ENCODE data around the gene SCGN. TPM values are rescaled to one million over a fixed set of nuclear protein-coding genes. Genes with fewer than 3 reads are reported as not detected.

SCGN gene
- total RNA-seq, 1 donor from 2014 or later = 1.2 TPM

DNA sequence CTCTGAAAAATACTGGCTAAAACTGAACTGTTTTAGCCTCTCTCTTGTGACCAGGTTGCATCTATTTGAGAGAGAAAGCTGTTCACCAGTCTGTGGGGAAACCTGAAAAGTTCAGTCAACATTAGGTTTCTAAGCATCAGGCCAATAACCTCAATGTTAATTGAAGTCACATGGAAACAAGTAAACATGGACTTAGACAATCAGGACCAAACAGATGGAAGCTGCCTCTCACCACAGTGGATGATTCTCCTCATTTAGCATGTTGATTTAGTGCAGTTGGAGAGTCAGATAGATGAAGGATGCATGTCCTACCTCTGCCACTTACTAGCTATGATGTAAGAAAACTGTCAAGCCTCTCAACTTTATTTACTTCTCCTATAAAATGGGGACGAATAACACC is 18.2 kb downstream of the SCGN start:
- H3K27ac Mint-ChIP-seq (ENCODE audit: unreplicated experiment) = no peak overlapping the region
- no peaks in the 10 kb centered on the region for H3K36me3 Mint-ChIP-seq (ENCODE audit: unreplicated experiment)
- H3K9me3 Mint-ChIP-seq (ENCODE audit: unreplicated experiment) = no peaks in the 10 kb centered on the region

DNA sequence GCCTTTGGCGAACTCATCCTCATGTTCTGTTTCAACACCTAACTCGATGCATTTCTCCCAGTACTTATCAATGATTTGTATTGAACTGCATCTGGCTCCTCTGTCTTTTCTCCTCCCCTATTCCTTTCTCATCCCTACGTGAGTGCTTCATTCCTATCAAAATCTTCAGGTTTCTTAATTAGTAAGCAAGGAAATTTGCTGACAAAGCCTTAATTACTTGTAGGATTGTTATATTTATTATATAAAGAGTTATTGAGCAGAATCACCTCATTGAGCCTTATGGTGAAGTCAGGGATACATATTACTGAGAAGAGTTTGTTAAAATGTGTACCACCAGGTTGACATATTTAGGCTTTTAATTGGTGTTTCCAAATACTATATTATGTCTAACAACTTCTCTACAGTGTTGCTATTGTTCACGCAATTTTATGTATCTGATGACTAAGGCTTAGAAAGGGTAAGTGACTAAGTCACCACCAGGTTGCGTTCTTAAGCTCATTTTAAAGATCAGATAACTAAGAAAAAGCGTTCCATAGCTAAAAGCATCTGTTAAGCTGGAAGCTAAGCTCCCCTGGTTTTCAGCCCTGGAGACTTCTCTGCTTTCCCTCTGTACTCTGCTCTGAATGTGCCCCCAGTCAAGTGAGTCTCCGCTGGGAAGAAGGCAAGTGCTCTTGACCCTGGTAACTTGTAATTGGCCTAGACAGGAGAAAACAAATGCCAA is 18.9 kb downstream of the SCGN start:
- no peaks in the 10 kb centered on the region for H3K4me1 Mint-ChIP-seq (ENCODE audit: low read depth, unreplicated experiment)
- H3K36me3 Mint-ChIP-seq (ENCODE audit: unreplicated experiment) = no peaks in the 10 kb centered on the region
- H3K27me3 Mint-ChIP-seq (ENCODE audit: unreplicated experiment) = no peaks in the 10 kb centered on the region
- no peaks in the 10 kb centered on the region for H3K9me3 Mint-ChIP-seq (ENCODE audit: unreplicated experiment)
- no peak for TF ChIP-seq CTCF (IDR thresholded peaks at IDR 0.05; ENCODE audit: partially characterized antibody, unreplicated experiment)
- DNase-seq = no peak
- no peak overlapping the region for H3K27ac Mint-ChIP-seq (ENCODE audit: unreplicated experiment)
- H3K4me3 Mint-ChIP-seq (ENCODE audit: unreplicated experiment) = no peak overlapping the region

More for the DNA sequence above, 18.2 kb downstream of the SCGN start:
- no peak overlapping the region for H3K4me3 Mint-ChIP-seq (ENCODE audit: unreplicated experiment)
- DNase-seq = no peak
- TF ChIP-seq CTCF (IDR thresholded peaks at IDR 0.05; ENCODE audit: partially characterized antibody, unreplicated experiment) = no peak
- H3K4me1 Mint-ChIP-seq (ENCODE audit: low read depth, unreplicated experiment) = no peaks in the 10 kb centered on the region
- H3K27me3 Mint-ChIP-seq (ENCODE audit: unreplicated experiment) = no peaks in the 10 kb centered on the region

- no peak for DNase-seq
- TF ChIP-seq CTCF (IDR thresholded peaks at IDR 0.05; ENCODE audit: partially characterized antibody, unreplicated experiment) = no peak
- Mint-ChIP-seq H3K27me3 (ENCODE audit: unreplicated experiment) (no peaks in the 10 kb centered on the region), H3K4me3 (ENCODE audit: unreplicated experiment) (no peak overlapping the region), H3K4me1 (ENCODE audit: low read depth, unreplicated experiment) (no peaks in the 10 kb centered on the region), H3K27ac (ENCODE audit: unreplicated experiment) (no peak overlapping the region), H3K36me3 (ENCODE audit: unreplicated experiment) (no peaks in the 10 kb centered on the region), H3K9me3 (ENCODE audit: unreplicated experiment) (no peaks in the 10 kb centered on the region)
Measured at GRCh38 chr6:25671652-25672051, 19.6 kb downstream of the SCGN start.

- no peaks in the 10 kb centered on the region for H3K4me1 Mint-ChIP-seq (ENCODE audit: low read depth, unreplicated experiment)
- H3K4me3 Mint-ChIP-seq (ENCODE audit: unreplicated experiment) = no peak overlapping the region
- no peaks in the 10 kb centered on the region for H3K36me3 Mint-ChIP-seq (ENCODE audit: unreplicated experiment)
- no peaks in the 10 kb centered on the region for H3K9me3 Mint-ChIP-seq (ENCODE audit: unreplicated experiment)
- TF ChIP-seq CTCF (IDR thresholded peaks at IDR 0.05; ENCODE audit: partially characterized antibody, unreplicated experiment) = no peak
- H3K27me3 Mint-ChIP-seq (ENCODE audit: unreplicated experiment) = no peaks in the 10 kb centered on the region
- H3K27ac Mint-ChIP-seq (ENCODE audit: unreplicated experiment) = no peak overlapping the region
- DNase-seq = no peak
Measured at GRCh38 chr6:25675167-25675566, 23.2 kb downstream of the SCGN start.

DNA sequence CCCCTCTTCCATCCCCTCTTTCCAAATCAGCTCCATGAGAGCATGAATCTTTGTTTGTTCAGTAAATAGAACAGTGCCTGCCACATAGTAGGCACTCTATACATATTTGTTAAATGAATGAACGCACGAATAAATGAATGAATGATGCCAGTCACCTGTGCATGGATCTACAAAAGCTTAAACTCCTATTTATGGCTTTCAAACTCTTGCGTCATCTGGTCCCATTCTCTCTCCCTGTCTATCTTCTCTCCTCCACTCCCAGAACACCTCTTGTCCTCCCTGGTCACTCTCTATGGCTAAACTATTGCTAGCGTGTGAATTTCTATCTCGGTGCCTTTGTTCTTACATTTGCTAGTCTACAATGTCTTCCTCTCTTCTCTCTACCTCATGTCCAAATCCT is 24.8 kb downstream of the SCGN start:
- H3K27me3 Mint-ChIP-seq (ENCODE audit: unreplicated experiment) = no peaks in the 10 kb centered on the region
- no peaks in the 10 kb centered on the region for H3K36me3 Mint-ChIP-seq (ENCODE audit: unreplicated experiment)
- DNase-seq = no peak
- H3K9me3 Mint-ChIP-seq (ENCODE audit: unreplicated experiment) = no peaks in the 10 kb centered on the region
- TF ChIP-seq CTCF (IDR thresholded peaks at IDR 0.05; ENCODE audit: partially characterized antibody, unreplicated experiment) = no peak
- H3K27ac Mint-ChIP-seq (ENCODE audit: unreplicated experiment) = no peak overlapping the region
- no peaks in the 10 kb centered on the region for H3K4me1 Mint-ChIP-seq (ENCODE audit: low read depth, unreplicated experiment)
- no peak overlapping the region for H3K4me3 Mint-ChIP-seq (ENCODE audit: unreplicated experiment)
